H7 (cell line): Measurements from ENCODE around the gene HS6ST3. TPM values are rescaled to one million over a fixed set of nuclear protein-coding genes. Genes with fewer than 3 reads are reported as not detected.
"Not testable (repeated sequence)": the region's sequence is repeated elsewhere in the genome, so short reads cannot be mapped to it uniquely, and the experiment has no call there.

Source experiments
- DNase-seq: peaks from one replicate; pipeline ENCODE4 v3.0.0; 2012
- H3K27me3 ChIP-seq: 2 replicates; pipeline ENCODE4 v1.6.0; 2011; ENCODE audit warnings: mild to moderate bottlenecking, low read length; ENCODE audit not compliant: control insufficient read depth, insufficient read depth
- H3K36me3 ChIP-seq: replicated peaks from 2 replicates; pipeline ENCODE4 v1.5.1; 2011; ENCODE audit warnings: low read length; ENCODE audit not compliant: control insufficient read depth, insufficient read depth
- H3K4me3 ChIP-seq: 2 replicates; pipeline ENCODE4 v1.5.1; 2011; ENCODE audit warnings: low read depth, mild to moderate bottlenecking, control low read depth, low read length, moderate library complexity; ENCODE audit not compliant: insufficient read depth
- total RNA-seq: library from RNA; depleted of rRNA; stranded (reverse); fragments of >200 nt; shearing (Covaris generic); gene quantifications from 2 replicates; pipeline ENCODE4 v1.2.3, GENCODE V29; 2014

HS6ST3 gene
- total RNA-seq, 1 experiment from 2014 or later, result 0.21 TPM

DNA sequence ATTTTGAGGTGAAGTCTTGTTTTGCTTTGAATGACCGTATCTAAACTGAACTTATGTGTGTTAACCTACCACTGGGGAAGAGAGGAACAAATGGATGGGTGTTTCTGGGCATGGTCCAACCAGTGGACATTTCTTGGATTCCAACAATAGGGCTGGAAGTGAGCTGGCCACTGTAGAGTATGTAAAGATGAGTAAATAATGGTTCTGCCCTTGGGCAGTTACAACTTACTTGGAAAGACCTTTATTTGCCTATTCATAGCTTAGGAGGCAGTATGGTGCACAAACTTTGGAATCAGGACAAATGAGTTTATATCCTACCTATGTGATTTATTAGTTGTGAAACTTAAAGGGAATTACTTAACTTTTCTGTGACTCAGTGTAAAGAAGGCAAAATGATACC is 429.5 kb downstream of the HS6ST3 start:
- no peak for DNase-seq
- Histone ChIP-seq H3K36me3 (no peaks in the 10 kb centered on the region), H3K27me3 (no peaks in the 10 kb centered on the region), H3K4me3 (no peak overlapping the region)

DNA sequence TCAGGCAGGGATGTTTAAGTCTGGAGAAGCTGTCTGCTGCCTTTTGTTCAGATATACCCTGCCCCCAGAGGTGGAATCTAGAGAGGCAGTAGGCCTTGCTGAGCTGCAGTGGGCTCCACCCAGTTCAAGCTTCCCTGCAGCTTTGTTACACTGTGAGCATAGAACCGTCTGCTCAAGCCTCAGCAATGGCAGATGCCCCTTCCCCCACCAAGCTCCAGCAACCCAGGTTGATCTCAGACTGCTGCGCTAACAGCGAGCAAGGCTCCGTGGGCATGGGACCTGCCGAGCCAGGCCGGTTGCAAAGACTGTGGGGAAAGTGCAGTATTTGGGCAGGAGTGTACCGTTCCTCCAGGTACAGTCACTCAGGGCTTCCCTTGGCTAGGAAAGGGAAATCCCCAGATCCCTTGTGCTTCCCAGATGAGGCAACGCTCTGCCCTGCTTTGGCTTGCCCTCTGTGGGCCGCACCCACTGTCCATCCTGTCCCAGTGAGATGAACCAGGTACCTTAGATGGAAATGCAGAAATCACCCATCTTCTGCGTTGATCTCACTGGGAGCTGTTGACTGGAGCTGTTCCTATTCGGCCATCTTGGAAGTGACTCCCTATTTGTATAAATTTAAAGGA is 434.6 kb downstream of the HS6ST3 start:
- H3K27me3 ChIP-seq, DNase-seq, H3K36me3 ChIP-seq, H3K4me3 ChIP-seq: not testable (repeated sequence)

DNA sequence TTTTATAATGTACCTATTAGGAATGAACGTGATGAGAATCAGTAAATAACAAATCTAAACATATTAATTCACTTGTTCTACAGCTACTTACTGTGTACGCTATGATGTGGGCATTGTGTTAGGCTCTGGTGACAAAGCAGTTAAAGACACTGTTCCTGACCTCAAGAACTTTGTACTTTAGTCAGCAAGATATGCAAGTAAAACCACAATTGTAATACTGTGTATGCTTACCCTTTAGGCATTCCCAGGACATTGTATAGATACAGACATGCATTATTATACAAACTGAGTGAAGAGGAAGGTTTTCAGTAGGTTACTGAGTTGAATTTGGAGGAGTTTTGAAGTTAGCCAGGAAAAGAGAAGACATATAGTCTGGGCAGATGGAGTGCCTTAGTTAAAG is 435.8 kb downstream of the HS6ST3 start:
- no peaks in the 10 kb centered on the region for H3K36me3 ChIP-seq

DNA sequence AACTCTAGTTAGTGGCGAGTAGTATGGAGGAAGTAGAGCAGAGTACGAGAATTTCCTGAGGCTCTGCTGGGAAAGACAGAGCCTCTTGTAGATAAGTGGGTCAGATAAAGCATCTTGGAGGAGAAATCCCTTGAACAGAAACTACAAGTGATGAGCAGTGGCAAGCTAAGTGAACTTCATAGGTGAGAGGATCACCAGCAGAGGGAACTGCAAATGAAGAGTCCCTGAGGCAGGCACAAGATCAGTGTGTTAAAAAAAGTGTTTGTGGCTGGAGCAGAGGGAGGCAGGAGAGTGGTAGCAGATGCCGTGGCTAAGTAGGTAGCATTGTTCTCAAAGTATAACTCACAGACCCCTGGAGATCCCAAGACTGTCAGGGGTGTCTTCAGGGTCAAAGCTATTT is 437.6 kb downstream of the HS6ST3 start:
- DNase-seq, result peak; percentile 5
- no peaks in the 10 kb centered on the region for H3K27me3 ChIP-seq

More for the DNA sequence above, 435.8 kb downstream of the HS6ST3 start:
- DNase-seq, result no peak
- Histone ChIP-seq H3K27me3 (no peaks in the 10 kb centered on the region), H3K4me3 (no peak overlapping the region)

DNA sequence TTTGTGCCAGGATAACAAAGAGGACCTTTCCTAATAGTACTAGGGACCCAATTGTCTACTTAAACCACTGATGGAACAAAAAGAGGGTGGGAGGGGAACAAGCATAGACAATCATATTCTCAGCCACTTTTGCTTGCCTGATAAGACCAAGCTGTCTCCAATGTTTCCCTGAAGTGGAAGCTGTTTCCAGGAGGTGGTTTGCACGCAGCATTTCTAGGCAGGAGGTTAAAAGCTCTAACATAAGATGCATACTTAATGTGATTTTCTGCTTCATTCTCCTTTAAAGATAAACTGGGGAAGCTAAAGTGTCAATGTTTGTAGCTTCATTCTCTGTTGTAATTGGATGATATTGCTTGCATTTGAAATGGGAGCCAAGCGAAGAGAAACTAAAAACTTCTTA is 442.9 kb downstream of the HS6ST3 start:
- Histone ChIP-seq H3K27me3 (no peaks in the 10 kb centered on the region), H3K36me3 (no peaks in the 10 kb centered on the region), H3K4me3 (no peak overlapping the region)
- DNase-seq, result no peak

More for the DNA sequence above, 437.6 kb downstream of the HS6ST3 start:
- Histone ChIP-seq H3K4me3 (no peak overlapping the region), H3K36me3 (no peaks in the 10 kb centered on the region)

DNA sequence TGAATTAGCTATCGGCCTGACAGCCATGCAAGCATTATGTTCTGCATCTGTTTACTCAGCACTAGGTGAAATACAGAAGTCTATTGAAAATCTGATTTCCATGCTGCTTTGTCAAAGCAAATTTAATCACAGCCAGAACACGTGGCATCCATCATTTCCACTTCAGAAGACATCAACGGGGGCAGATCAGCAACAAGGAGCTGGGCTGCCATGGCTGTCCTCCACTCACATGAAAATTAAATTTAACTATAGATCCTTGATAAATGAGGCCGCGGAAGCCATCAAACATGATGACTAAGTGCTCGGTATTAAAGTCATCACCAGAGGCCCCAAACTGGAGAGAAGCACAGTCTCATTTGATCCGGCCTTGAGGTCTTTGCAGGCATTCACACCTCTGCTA is 443.5 kb downstream of the HS6ST3 start:
- Histone ChIP-seq H3K27me3 (no peaks in the 10 kb centered on the region), H3K36me3 (no peaks in the 10 kb centered on the region), H3K4me3 (no peak overlapping the region)
- no peak for DNase-seq

DNA sequence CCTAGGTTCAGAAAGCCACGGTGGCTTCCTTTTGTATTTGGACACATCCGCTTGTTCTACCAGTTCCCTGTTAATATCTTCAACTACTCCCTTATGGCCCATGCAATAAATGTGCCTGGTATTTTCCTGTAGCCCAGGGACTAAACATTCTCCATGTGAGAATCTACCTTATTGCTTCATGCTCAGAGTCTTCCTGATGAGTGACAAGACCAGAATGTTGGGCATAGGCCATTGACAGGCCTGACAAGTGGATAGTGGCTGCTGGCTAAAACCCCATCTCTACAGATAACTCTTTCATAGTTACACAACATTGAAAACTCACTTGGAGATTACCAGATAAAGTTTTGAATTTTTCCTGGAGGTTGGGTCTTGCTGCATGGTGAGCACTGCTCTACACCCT is 449.9 kb downstream of the HS6ST3 start:
- H3K27me3 ChIP-seq, result no peaks in the 10 kb centered on the region
- no peak for DNase-seq
- no peaks in the 10 kb centered on the region for H3K36me3 ChIP-seq
- no peak overlapping the region for H3K4me3 ChIP-seq

DNA sequence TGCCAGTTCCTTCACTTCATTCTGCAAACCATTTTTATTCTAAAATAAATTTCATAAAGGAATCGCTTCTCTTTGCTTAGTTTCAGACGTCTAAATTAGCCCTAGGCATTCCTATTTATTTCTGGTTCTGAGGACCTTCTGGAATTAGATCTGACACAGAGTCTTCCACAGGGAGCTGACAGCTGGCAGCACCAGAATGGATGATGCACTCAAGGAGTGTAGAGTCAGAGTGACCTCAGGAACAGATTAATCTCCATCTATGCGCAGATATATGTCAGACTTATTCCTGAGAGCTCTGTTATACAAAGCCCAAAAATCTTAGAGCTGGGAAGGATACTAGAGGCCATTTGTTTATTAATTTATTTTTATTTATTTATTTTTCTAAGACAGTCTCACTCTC is 450.8 kb downstream of the HS6ST3 start:
- H3K27me3 ChIP-seq, result no peaks in the 10 kb centered on the region
- no peak overlapping the region for H3K4me3 ChIP-seq
- no peaks in the 10 kb centered on the region for H3K36me3 ChIP-seq
- DNase-seq, result no peak

DNA sequence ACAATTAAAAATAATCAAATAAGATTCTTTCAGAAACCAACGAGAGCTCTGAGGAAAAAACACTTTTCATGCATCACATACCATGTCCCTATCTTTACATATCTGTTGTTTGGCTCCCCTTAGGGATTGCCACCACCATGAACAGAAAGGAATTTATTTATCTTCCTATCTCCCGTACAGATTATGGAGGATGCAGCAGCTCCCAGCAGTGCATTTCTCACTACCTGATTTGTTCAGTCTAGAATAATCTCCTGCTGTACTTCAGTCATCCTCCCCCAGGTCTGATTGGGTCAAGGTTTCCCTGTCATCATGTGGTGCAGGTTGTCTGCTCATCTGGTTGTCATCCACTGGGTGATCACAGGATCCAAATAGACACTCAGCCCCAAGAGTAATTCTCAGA is 453.1 kb downstream of the HS6ST3 start:
- H3K36me3 ChIP-seq, result no peaks in the 10 kb centered on the region
- DNase-seq, result no peak
- no peaks in the 10 kb centered on the region for H3K27me3 ChIP-seq
- H3K4me3 ChIP-seq, result no peak overlapping the region

DNA sequence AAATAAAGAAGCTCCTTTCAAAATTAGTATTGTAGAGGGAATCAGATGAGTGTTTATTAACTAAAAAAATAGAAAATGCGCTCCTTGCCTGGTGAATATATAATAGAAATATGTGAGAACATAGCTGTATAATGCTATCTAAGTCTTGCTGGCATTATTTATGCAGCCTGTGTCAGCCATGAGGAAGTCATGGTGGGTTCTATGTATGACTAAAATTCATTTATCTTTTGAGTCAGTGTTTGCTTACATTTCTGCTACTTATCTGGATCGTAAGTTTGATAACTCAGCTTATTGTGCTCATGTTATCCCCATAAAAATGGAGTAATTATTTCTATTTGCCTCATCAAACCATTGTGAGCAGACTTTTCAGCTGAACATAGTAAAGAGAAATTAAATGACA is 455.1 kb downstream of the HS6ST3 start:
- H3K4me3 ChIP-seq, result no peak overlapping the region
- no peak for DNase-seq
- no peaks in the 10 kb centered on the region for H3K36me3 ChIP-seq
- no peaks in the 10 kb centered on the region for H3K27me3 ChIP-seq

DNA sequence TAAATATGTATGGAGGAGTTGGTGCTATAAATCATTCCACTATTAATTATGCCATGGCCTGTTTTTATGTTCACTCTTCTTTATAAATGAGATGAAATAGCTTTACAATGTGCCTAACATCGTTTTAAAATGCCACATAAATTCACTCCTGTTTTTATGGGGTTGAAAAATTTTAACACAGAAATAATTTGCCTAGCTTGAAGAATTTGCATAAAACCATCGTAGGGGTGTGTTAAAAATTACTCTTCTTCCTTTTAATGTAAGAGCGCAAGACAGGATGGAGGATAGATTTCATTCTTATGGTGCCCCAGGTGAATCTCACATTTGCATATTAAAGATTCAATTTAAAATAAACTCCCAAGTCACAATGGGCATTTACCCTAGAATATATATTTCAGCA is 456.6 kb downstream of the HS6ST3 start:
- no peak overlapping the region for H3K4me3 ChIP-seq
- no peaks in the 10 kb centered on the region for H3K36me3 ChIP-seq
- DNase-seq, result no peak
- H3K27me3 ChIP-seq, result no peaks in the 10 kb centered on the region

DNA sequence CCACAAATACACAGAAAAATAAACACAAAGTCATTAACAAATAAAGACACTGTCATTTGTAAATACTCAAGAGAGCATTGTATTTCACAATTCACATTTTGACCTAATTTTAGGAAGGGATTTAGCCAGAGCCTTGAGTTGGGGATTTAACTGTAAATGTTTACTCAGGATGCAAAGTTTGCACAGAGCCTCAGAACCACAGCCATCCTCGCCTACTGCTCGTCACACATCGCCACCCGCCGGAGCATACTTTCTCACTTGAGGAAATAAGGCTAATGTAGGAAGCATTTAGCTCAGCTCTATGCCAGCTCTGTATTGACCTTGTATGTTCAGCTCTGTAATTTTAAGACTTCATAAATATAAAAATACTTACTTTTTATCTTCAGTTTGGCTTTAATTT is 461.6 kb downstream of the HS6ST3 start:
- Histone ChIP-seq H3K27me3 (no peaks in the 10 kb centered on the region), H3K36me3 (no peaks in the 10 kb centered on the region), H3K4me3 (no peak overlapping the region)
- DNase-seq, result no peak

DNA sequence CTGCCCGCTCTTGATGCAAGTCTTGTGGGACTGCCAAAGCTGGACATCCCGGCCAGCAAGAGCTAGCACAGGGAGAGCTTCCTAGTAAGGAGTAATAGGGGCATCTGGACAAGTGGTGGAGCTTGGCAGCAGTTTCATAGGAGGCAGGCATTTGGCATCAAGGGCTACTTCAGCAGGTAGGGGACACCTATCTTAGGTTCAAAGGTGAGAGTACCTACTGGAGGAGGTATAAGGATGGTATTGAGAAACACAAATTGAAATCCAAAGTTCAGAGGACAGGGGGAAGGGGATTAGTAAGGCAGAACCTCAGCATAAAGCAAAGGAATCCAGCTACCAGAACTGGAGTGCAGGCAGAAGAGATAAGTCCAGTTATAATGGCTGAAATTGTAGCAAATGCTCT is 462.7 kb downstream of the HS6ST3 start:
- DNase-seq, result no peak
- Histone ChIP-seq H3K27me3 (no peaks in the 10 kb centered on the region), H3K36me3 (no peaks in the 10 kb centered on the region), H3K4me3 (no peak overlapping the region)

DNA sequence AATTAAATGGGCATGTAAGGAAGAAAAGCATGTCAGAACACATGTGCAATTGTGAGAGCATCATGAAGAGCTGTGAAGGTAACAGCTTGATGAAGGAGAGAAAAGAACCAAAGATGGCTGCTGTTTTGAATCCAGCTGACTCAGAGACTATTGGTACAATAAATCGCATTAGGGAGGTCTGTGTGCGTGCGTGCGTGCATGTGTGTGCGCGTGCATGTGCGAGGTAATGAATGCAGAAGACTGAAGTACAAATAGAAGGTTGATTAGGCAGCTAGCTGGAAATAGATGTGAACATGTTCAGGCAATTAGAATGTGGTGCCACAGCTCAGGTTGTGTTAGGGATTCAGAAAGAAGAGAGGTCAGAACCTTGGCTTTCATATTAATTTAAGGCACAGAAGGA is 463.9 kb downstream of the HS6ST3 start:
- Histone ChIP-seq H3K4me3 (no peak overlapping the region), H3K27me3 (no peaks in the 10 kb centered on the region), H3K36me3 (no peaks in the 10 kb centered on the region)
- no peak for DNase-seq

DNA sequence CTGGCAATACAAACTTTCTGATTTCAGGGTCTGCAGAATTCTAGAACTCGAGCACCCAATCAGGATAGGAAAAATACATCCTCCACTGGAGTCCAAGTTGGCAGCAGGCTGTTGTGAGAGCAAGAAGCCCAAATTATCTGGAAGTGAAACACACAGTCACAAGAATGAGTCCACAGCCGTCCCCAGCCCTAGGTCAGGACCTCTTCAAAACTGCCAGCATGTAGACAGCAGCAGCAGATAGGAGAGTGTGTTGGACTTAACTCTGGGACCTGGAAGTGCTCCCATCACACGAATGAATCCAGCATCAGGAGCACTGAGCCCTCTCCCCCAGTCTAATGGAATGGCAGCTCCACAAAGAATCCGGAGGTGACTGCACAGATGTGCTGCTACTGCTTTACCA is 483.7 kb downstream of the HS6ST3 start:
- no peaks in the 10 kb centered on the region for H3K36me3 ChIP-seq
- no peaks in the 10 kb centered on the region for H3K27me3 ChIP-seq
- no peak for DNase-seq
- H3K4me3 ChIP-seq, result no peak overlapping the region
